NCI-H1694 (cell line): Measurements from ENCODE around the gene NEO1.

ENCODE experiments used
- DNase-seq: peaks from one replicate; lab custom pipeline; 2025; lab: John Stamatoyannopoulos, UW

NEO1 gene

DNA sequence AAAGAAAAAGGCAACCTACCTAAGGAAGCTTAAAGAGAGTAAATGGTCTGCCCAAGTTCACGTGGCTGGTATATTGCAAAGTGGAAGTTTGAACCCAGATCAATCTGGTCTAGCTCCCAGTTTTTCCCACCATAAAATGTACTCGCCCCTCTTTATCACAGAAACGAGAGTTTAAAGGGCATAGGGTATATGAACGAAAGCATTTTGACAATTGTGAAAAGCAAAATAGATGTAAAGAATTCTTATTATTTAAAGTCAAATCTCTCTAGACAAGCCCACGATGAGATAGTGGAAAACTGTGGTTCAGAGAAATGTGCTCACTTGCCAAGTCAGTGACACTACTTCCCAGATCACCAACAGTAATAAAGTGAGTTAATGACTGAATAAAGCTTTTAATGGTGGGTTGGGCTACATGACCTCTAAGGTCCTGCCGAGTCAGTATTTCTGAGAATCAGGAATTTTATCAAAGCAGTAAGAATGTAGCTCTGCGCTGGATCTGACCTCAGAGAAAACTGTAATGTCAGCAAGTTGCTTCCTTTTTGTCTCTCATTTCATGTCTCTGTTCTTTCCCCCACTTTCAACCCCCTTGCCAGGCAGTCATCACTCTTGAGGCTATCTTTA lies 23.3 kb upstream of the NEO1 start:
- DNase-seq: no peak

GRCh38 chr15:73030122-73030679 lies 22.1 kb upstream of the NEO1 start:
- DNase-seq: no peak

DNA sequence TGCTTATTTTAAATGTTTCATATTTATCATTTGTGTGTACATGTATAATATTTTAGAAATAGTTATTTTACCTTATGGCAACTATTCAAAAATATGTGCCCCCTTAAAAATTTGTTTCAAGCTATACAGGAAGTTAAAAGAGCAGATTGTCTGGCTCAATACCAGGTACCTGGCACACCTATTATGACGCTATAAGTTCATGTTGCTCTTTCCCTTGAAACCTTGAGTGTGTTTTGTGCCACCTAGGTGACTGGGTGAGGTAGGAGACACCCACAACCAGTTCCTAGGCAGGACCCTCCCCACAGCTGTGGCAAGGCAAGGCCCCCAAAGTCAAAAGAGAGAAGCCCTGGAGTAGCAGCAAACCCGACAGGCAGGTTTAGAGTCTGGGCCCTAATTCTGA lies 20.6 kb upstream of the NEO1 start:
- DNase-seq: no peak

- DNase-seq: no peak
Observed at GRCh38 chr15:73033611-73034010, 18.7 kb upstream of the NEO1 start.

- peak; percentile 70 for DNase-seq
Observed at GRCh38 chr15:73034221-73034620, 18.0 kb upstream of the NEO1 start.

DNA sequence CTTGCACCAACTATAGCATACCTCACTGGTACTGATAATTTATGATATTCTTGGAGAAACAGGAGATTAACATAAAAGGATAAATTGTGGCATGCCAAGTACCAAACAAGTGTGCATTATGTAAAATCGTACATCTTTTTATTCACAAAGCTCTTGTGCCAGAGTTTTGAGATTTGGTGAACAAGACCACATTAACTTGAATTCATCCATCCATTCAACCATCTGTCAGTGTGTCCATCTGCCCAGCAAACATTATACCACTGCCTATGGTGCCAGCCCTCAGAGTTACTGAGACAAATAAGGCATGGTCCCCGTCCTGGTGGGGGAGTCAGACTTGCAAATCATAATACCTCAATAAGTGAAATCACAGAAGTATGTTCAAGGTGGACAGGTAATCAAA lies 17.0 kb upstream of the NEO1 start:
- DNase-seq: no peak

DNA sequence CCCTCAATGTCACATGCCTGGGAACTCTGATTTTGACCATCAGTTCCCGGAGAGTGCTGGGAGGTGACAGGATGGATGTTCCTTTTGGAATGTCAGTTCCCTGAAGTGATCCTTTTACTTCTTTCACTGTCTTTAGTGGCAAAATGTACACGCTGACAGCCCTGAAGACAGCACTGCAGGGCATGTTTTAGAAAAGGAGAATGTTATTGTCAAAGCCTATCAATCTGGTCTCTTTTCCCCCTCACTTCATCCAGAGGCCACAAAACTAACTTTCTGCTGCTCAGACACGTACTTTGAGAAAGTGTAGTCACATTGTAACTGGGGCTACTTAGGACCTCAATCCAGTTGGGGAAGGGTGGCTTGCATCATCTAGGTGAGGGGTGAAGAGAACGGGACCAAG lies 14.0 kb upstream of the NEO1 start:
- no peak for DNase-seq

DNA sequence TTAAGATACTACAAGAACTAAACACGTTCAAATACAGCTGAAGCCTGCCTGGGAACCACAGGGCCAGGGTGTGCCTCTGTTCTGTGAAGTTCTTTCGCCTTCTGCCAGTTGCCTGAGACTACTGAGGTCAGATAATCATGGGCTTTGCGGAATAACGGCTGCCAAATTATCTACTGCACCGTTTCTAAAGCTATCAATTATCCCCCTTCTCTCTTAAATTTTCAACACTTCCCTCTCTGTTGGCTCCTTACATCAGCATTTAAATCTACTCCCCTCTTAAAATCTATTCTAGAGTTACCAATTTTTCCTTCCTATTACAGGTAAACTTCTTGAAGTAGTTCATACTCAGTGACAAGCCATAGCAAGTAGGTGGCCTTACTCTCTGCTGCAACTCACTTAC lies 6.2 kb upstream of the NEO1 start:
- DNase-seq: no peak

DNA sequence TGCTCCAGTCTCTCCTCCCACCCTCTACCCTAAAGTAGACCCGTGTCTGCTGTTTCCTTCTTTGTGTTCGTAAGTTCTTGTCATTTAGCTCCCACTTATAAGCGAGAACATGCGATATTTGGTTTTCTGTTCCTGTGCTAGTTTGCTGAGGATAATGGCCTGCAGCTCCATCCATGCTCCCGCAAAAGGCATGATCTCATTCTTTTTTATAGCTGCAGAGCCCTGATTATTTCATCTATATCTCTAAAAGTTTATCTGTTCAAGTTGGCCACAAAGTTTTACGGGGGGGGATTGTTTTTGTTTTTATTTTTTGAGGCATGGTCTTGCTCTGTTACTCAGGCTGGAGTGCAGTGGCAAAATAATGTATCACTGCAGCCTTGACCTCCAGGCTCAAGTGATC lies 4.4 kb upstream of the NEO1 start:
- DNase-seq: no peak

GRCh38 chr15:73048624-73049295 lies 3.5 kb upstream of the NEO1 start:
- no peak for DNase-seq

- DNase-seq: no peak
Observed at GRCh38 chr15:73049564-73050215, 2.6 kb upstream of the NEO1 start.

DNA sequence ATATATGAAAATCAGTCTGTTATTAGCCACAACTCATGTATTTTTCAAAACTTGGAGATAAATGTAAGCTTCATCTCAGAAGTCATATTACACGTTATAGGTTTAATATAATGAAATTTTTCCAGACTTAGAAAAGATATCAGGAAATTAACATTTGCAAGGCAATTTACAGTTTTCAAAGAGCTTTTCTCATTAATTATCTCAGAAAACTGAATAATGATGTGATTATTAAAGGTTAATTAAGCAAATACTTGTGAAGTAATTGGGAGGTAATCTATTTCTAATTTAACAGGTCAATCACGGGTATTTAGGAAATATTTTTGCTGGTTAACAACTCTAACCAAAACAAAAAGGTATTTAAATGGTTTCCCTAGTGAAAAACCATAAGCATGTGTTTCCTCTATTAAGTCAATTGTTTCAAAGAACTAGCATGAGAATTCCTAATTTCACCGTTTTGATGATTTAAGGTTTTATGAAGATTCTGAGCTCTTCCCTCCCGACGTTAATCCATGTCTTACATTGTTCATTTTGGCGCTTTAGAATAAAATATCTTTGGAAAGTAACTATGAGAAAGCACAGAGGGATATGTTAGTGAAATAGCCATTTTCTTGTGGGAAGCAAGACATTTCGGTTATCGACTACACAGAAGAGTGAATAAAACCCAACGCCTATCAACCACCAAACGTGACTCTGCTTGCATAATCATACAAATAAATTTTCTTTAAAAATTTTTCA lies 1.5 kb upstream of the NEO1 start:
- DNase-seq: no peak

DNA sequence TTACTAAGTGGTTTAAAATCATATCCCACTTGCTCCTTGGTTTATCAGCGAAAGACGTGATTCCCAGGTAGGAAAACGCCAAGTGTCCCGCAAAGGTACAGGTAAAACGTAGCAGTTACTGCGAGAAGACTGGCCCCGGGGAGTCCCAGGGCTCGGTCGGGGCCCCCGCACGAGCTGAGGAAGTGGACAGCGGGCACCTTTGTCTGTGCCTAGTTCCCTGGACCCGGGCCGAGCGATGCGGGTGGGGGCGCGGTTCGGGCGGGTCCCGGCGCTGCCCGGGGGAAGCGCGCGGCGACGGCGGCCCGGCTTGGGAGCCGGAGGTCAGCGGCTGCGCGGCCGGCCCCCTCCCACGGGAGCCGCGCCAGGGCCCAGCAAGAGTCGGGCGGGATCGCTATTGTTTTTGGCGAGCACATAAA lies 864 bp upstream of the NEO1 start:
- DNase-seq: no peak

- peak; percentile 25 for DNase-seq
Observed at GRCh38 chr15:73052653-73053397, 562 bp downstream of the NEO1 start.

GRCh38 chr15:73053398-73053723 lies 1.1 kb downstream of the NEO1 start:
- no peak for DNase-seq

GRCh38 chr15:73054417-73054953 lies 2.2 kb downstream of the NEO1 start:
- DNase-seq: no peak

- no peak for DNase-seq
Observed at GRCh38 chr15:73056460-73056859, 4.2 kb downstream of the NEO1 start.

GRCh38 chr15:73058437-73058836 lies 6.2 kb downstream of the NEO1 start:
- DNase-seq: no peak

- DNase-seq: no peak
Observed at GRCh38 chr15:73065114-73065513, 12.9 kb downstream of the NEO1 start.

DNA sequence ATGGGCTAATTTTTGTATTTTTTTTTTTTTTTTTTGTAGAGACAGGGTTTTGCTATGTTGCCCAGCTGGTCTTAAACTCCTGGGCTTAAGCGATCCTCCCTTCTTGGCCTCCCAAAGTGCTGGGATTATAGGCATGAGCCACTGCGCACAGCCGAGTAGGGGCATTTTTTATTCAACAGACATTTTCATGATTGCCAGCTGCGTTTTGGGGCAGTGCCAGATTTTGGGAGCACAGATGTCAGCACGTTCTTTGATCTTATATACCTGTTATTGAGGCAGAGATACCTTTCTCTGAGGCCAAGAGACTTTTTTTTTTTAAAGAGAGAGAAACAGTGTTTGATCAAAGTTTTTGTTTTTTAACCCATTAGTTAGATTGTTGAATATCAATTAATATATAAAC lies 16.8 kb downstream of the NEO1 start:
- no peak for DNase-seq

DNA sequence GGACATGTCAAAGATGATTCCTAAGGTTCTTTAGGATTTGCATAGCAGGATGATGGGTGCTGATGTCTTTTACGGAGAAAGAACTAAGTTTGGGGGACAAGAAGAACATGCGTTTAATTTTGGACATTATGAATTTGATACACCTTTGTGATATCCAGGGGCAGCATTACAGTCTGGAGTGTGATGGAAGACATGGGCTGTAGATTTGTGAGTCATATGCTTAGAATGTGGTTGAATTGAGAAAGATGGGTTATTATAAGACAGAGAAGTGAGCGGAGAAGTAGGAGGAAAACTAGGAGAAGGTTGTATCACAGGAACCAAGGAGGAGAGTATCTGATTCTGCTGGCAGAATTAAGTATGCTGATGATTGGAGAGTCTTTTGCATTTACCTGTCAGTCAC lies 20.6 kb downstream of the NEO1 start:
- no peak for DNase-seq

GRCh38 chr15:73074241-73074640 lies 22.0 kb downstream of the NEO1 start:
- DNase-seq: no peak
